GM13976 (cell line): ENCODE results near the gene LPP.
A peak's percentile ranks its signal among the peaks of the same experiment; 100 is the strongest.

Experiments
- DNase-seq: peaks from one replicate; pipeline ENCODE4 v3.0.0; 2012; ENCODE audit warnings: low spot score
- CTCF ChIP-seq: IDR thresholded peaks from 2 replicates; pipeline ENCODE4 v1.5.1; 2012; ENCODE audit warnings: borderline replicate concordance, mild to moderate bottlenecking; ENCODE audit not compliant: insufficient read depth; ENCODE audit errors: extremely low read depth, missing control alignments, control extremely low read depth
- in situ Hi-C: fragments of 300-500 bp; cut with MboI; formaldehyde crosslinking; loops from one replicate; pipeline ENCODE4 v1.12.0; 2022; ENCODE audit warnings: low sequenced_read_pairs, mixed read lengths, inconsistent platforms; ENCODE audit not compliant: unreplicated experiment

The LPP gene

GRCh38 chr3:188154809-188155574, 1.0 kb downstream of the LPP start:
- in situ Hi-C loops, result no loop called here

GRCh38 chr3:188156056-188156455, 2.1 kb downstream of the LPP start:
- no peak for DNase-seq
- no peak for TF ChIP-seq CTCF
- in situ Hi-C loops, result no loop called here

More at GRCh38 chr3:188154809-188155574, 1.0 kb downstream of the LPP start:
- peak; percentile 18 for DNase-seq
- no peak for TF ChIP-seq CTCF

GRCh38 chr3:188157407-188157806, 3.5 kb downstream of the LPP start:
- DNase-seq, result no peak
- TF ChIP-seq CTCF, result no peak
- in situ Hi-C loops, result no loop called here

GRCh38 chr3:188157971-188158370, 4.0 kb downstream of the LPP start:
- no peak for TF ChIP-seq CTCF
- DNase-seq, result no peak
- in situ Hi-C loops, result no loop called here

- no peak for TF ChIP-seq CTCF
- in situ Hi-C loops, result no loop called here
- no peak for DNase-seq
Measured at GRCh38 chr3:188158731-188159310, 4.9 kb downstream of the LPP start.

GRCh38 chr3:188160751-188161150, 6.8 kb downstream of the LPP start:
- no peak for TF ChIP-seq CTCF
- in situ Hi-C loops, result no loop called here
- DNase-seq, result no peak
